Glomerular endothelial cell (primary cell): ENCODE measurements around the gene PSME4. TPM values are rescaled to one million over a fixed set of nuclear protein-coding genes. Genes with fewer than 3 reads are reported as not detected.
A peak's percentile ranks its signal among the peaks of the same experiment; 100 is the strongest.
"Not testable (repeated sequence)": the region's sequence is repeated elsewhere in the genome, so short reads cannot be mapped to it uniquely, and the experiment has no call there.

Experiments used
- DNase-seq: peaks from one replicate; pipeline ENCODE4 v3.0.0-alpha.2; 2011; ENCODE audit warnings: low read depth, low spot score; ENCODE audit errors: extremely low read depth
- total RNA-seq: library from RNA; depleted of rRNA; stranded (reverse); fragments of >200 nt; gene quantifications from 2 replicates; pipeline ENCODE4 v1.2.3, GENCODE V29; 2015

Gene PSME4
- total RNA-seq, 1 donor from 2014 or later, result 49.1 TPM

DNA sequence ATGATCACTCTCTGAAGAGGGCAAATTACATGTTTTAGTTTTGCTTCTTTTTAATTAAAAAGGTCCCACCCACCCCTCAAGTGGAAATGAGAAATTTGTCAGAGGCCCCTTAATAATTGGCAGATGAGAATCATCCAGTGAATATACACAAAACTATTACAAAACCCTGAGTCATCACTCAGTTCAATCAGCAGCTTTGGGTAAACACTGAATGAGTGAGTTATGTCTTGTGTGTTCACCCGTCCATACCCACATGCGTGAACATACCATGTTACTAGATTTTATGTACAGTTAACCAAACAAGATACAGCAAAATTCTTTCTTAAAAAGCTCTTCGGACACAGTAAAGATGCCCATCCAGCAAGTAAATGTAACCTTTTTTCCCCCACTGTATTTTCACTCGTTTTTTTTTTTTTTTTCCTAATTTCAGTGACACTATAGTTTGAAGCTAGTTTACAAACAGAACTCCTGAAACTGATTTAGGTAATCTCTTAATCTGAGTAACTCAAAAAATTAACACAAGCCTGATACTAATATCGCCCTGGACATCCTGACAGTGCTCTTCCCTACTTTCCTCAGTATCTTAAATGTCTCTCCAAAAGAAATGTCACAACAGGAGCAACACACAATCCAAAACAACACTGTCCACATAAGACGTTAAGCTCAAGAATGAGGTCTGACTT is 1.4 kb downstream of the PSME4 start:
- no peak for DNase-seq

DNA sequence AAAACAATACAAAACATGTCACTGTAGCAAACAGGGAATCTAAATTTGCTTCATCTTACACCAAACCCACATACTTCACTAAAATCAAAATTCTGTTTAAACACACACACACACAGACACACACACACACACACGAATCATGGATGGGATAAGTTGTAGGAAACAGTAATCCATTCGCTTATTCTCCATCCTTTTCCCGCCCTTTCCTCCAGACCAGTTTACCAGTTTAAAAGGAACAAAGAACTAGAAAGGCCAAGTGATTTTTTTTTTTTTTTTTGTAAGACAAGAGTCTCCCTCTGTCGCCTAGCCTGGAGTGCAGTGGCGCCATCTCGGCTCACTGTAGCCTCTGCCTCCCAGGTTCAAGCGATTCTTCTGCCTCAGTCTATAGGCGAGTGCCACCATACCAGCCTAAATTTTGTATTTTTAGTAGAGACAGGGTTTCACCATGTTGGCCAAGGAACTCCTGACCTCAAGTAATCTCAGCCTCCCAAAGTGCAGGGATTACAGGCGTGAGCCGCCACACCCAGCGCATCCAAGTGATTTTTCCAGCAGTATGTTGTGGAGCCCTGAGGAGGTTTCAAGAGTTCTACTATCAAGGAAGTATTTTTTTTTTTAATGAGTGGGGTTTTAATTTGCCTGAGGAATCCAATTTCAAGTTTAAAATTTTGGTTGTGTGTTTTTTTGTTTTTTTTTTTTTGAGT is 5.7 kb downstream of the PSME4 start:
- DNase-seq, result no peak

DNA sequence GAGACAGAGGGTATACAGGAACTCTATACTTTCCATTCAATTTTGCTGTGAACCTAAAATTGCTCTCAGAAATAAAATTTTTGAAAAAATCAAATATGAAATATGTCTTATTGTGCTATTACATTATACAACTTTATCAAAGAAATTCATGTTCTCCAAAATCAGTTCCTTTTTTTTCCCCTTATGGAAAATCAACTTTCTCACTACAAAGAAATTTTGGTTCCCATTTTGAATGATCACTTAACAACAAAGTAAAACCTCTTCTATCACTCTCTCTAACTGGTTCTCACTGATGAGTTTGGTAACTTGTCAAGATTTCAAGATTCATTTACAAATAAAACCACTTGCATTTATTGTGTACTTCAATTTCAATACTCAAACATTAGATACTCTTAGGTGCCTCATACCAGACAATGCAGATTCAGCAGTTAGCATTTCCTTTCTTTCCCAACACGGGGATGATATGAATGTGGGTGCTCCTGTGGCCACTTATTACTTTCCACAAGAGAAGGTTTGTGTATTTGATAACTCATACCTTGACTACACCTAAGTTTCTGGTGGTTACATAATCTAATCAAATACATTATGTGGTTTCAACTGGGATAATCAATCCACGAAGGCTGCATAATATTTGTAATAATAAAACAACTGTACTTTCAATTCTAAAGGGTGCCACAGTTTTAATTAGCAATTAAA is 6.4 kb downstream of the PSME4 start:
- no peak for DNase-seq

DNA sequence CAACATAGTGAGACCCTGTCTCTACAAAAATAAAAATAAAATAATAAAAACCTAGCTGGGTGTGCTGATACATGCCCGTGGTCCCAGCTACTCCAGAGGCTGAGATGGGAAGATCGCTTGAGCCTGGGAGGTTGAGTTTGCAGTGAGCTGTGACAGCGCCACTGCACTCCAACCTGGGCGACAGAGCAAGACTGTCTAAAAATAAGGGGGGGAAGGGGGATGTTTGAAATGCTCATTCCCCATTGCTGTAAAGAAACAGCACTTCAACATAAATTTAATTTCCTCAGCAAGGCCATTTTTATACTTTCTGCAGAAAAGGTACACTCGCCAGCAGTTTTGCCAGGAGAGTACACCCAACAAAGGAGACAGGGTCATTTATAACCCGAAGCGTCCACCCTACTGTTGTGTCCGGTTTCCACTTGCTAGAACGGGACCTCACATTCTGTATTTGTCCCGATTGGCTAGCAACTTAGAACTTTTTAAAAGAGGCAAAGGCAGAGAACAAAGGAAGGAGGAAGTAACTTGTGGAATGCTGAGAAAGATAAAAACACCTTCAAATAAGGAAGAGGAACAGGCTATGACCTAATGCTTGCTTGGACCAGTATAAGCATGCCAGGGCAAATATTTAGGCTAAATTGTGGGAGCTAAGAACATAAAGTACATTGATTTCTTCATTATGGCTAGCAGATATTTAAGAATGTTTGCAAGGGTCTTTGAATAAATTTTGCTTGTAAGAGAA is 9.1 kb downstream of the PSME4 start:
- DNase-seq, result not testable (repeated sequence)

DNA sequence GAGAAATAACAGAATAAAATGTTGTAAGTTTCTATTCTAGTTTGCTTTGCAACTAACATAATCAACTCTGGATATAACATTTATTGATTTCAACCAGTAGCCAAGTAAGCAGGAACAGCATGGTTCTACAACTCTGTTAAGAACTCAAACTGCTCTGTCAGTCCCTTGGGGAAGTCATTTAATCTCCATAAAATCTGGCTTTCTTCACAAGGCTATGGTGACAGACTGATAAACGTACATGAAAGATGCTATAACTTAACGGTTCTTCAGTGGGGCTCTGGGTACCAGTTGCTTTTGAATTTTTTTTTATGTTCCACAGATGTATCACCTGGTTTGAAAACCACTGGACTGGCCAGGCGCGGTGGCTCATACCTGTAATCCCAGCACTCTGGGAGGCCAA is 10.3 kb downstream of the PSME4 start:
- no peak for DNase-seq

DNA sequence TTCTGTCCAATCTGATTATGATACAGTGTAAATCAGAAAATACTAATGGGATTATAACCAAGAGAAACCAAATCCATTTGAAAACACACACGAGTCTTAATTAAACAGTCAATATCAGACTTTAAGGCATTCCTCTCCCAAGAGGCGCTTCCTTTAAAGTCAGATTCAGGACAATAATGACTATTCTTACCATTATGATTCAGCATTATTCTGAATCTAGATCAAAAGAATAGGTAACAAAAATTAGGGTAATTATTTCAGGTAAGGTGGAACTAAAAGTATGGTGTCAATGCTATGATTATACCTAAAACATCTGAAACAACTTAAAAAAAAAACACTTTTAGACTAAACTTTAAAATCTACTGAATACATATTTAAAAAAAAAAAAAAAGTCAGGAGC is 12.3 kb downstream of the PSME4 start:
- no peak for DNase-seq

DNA sequence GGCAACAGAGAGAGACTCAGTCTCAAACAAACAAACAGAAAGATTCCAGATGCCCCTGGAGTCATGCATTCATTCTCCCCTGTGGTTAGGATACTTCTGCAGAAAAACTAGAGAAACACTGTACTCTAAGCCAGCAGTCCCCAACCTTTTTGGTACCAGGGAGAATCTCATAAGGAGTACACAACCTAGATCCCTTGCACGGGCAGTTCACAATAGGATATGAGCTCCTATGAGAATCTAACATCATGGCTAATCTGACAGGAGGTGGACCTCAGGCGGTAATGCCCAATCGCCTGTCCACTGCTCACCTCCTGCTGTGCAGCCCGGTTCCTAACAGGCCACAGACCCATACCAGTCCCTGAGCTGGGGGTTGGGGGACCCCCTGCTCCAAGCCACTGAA is 18.3 kb downstream of the PSME4 start:
- DNase-seq, result no peak

DNA sequence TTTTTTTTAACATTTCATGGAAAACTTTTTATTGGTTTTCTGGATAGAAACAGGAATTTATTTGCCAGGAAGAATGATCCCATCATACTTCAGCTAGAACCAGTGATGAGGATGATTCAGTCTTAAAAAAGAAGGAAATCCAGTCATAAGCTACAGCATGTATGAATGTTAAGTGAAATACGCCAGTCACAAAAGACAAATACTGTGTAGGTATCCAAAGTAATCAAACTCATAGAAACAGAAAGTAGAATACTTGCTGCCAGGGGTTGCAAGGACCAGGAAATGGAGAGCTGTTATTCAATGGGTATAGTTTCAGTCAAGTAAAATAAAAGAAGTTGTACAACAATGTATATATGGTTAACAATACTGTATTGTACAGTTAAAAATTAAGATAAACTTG is 21.3 kb downstream of the PSME4 start:
- DNase-seq, result no peak

DNA sequence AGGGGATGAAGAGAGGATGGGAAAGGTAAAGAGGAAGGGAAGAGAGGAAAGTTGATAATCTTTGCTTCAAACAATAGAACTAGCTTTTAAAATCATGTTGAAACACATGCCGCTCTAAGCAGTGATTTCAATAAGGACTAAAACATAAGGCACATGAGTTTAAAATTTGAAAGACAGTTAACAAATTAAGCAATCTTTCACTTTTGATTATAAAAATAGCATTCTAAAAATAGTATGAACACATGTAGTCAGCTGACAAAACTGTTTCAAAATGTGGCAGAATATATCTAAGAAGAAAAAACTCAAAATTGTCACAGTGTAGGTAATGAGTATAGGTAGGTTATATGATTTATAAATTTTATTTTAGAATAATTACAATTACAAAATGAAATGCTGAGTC is 25.3 kb downstream of the PSME4 start:
- DNase-seq, result no peak

DNA sequence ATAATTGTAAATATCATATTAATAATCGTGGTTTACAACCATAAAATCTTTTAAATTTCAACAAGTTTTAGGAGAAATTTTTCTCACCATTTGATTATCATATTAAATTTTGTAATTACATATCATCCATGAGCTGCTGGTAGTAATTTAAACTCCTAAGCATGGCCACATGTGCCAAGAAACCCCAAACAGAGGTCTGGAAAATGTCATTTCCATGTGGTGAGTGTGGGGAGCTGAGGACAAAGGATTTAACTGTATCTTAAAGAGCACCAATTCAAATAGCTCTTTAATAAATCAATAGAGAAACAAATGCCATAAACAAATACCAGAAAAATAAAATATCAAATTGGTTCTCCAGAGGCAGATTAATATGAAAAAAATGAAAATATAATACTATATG is 26.3 kb downstream of the PSME4 start:
- no peak for DNase-seq

DNA sequence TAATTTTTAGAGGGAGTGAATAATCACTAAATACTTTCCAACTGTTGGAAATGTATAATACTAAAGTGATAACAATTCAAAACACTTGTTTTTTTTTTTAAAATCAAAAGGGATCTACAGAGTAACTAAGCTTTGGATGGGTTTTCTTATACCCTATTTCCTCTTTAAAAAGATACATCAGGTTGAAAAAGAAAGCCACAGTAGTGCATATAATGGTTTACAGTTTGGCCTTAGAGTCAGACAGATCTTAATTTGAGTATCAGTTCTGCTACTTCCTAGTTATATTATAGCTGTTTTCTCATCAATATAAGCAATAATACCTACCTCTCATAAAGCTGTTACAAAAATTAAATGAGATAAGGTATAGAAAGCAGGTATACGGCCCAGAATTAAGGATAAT is 28.5 kb downstream of the PSME4 start:
- DNase-seq, result no peak

DNA sequence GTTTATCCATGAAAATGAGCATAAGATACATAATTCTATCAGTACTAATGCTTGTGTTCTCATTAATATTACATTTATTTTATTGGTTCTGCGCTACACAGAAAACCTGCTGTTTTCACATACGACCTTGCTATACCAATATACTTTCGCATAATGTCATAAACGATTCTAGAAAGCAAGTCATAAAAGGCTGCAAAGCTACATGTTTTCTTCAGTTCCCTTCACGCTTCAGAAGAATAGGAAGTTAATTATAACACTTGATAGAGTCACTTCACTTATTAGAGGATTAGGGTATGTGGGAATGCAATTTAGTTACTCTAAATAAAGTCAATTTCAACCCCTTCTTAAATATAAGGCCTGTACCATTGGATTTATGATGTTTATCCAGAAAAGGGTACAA is 29.0 kb downstream of the PSME4 start:
- DNase-seq, result no peak

DNA sequence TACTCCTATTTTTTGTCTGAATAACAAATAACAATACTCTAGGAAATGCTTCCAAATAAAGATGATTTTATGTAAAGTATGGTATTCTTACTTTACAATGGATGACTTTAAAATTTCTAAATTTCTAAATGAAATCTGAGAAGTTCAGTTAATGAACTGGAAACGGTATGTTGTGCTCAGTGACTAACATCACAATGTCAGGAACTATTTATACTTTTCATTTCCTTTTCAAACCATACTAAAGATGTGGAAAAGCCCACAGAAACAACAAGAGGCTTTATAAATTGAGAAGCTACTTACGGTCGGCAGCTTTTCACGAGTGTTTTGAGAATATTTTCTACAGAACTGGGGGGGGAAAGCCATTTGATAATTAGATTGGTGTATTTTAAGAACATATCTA is 31.1 kb downstream of the PSME4 start:
- DNase-seq, result no peak

DNA sequence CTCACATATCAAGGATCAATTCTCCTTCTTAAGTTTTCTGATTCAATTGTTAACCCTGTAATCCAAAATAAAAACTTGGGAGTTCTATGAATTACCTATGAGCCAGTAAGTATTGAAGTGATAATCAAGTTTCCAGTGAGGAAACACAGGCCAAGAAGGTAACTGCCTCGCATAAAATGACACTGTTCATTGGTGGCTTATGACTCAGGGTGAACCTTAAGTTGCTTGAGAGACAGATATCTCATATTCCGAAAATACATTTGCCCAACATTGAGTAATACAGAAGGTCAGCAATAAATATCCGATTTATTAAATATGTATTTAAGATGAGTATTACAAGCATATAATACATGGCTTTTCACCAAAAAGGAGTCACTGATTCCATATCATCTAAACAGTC is 31.9 kb downstream of the PSME4 start:
- no peak for DNase-seq

DNA sequence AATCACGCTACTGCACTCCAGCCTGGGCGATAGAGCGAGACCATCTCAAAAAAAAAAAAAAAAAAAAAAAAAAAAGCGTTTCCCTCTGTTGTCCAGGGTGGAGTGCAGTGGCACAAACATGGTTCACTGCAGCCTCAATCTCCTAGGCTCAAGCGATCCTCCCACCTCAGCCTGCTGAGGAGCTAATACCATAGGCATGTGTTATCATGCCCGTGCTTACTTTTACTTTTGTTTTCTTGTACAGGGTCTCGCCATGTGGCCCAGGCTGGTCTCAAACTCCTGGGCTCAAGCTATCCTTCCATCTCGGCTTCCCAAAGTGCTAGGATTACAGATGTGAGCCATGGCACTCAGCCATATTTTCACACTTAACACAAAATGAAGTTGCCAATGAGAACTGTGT is 37.5 kb downstream of the PSME4 start:
- no peak for DNase-seq

DNA sequence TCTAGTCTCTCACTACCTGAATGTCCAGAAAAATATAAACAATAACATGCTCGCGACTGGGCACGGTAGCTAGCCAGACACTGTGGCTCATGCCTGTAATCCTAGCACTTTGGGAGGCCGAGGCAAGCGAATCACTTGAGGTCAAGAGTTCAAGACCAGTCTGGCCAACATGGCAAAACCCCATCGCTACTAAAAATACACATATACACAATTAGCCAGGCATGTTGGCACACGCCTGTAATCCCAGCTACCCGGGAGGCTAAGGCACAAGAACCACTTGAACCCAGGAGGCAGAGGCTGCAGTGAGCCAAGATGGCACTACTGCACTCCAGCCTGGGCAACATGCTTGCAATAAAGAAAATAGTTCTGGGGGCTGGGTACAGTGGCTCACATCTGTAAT is 44.5 kb downstream of the PSME4 start:
- not testable (repeated sequence) for DNase-seq

DNA sequence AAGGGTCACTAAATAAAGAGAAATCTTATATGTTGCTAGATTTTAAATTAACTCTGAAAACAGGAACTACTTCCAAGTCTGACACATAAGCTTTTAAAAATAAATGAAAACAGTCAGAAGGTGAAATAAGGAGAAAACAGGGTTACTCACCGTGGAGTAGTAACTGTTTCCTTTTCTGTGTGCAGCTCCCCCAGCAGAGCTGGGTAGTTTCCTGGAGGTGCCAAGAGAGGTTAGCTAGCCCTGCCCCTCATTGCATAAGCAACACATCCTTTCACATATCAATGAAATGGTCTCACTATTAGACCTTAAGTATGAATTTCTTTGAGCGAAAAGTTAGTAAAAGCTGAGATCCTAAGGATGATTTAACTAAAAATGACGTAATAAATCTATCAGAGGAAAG is 57.1 kb downstream of the PSME4 start:
- peak; percentile 14 for DNase-seq

DNA sequence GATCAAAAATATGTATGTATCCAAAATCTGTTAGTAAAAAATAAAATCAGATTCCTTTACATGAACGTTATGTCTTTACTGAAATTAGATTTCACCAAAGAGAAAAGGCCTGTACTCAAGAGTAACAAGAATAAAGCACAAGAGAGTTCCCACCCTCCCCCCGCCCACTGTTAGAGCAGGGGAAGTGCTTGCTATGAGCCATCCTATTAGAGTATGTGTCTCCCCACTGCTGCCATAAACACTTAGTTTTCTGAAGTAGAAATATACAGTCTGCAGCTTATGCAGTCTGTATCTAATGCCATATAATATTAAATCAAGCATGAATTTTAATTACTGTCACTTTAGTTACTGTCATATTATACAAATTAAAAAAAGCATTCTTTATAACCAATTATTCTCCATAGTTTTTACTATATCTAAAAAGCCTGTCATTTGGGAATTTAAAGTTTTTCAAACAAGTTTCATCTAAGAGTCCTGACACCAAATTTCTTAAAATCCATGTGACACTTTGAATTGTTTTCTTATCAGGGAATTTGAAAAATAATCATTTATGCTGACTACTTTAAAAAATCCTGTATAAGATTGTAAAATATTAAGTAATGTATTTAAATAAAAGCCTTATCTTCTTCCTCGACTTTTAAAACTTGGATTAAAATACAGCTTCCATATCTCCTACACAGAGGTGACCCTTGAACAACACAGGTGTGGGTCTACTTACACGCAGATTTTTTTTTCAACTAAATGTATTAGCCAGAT is 59.2 kb downstream of the PSME4 start:
- no peak for DNase-seq

DNA sequence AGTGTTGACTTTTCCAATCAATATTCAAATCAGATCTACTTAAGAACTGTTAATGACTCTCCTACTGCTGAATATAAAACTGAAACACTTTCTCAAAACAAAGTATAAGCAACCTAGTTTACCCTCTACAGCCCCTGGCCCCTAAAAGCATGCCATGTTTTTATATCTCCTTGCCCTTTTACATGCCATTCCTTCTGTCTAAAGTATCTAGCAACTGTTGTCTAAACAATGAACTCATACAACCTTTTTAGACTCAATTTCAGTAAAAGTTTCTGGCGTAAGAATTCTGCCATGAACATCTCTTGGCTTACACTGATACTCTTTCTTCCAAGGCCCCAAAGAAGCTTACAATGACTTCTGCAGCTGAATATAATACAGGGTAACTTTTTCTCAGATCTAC is 63.2 kb downstream of the PSME4 start:
- DNase-seq, result no peak

DNA sequence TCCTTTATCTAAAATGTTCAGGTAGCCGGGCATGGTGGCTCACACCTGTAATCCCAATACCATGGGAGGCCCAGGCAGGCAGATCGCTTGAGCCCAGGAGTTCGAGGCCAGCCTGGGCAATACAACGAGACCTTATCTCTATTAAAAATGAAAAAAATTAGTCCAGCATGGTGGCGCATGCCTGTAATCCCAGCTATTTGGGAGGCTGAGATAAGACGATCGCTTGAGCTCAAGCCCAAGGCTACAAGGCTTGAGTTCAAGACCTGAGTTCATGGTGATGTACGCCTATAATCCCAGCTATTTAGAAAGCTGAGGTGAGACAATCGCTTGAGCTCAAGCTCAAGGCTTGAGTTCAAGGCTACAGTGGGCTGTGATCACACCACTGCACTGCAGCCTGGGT is 65.4 kb downstream of the PSME4 start:
- no peak for DNase-seq

DNA sequence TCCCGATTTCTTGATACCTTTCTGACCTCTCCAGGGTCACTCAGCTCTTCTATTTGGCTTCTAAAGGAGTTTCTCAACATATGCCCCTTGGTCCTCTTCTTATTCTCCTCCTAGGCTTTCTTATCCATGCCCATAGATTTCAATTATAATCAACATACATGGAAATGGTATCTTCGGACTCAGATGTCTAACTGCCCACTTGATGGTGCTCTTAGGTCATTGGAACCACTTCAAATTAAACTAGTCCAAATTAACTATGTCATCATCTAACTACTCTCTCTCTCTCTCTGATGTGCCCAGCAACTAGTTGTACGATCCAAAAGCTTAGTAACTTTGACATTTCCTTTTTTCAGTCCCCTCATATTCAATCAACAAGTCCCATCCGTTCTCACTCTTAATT is 67.8 kb downstream of the PSME4 start:
- DNase-seq, result no peak
